Esophagus muscularis mucosa (tissue), 4 donors: ENCODE results near the gene PCDHB6. TPM values are rescaled to one million over a fixed set of nuclear protein-coding genes. Genes with fewer than 3 reads are reported as not detected.
"Not testable (repeated sequence)": the region's sequence is repeated elsewhere in the genome, so short reads cannot be mapped to it uniquely, and the experiment has no call there.

Experiments used
- DNase-seq: peaks from one replicate; pipeline ENCODE4 v3.0.0-alpha.2; 2017; ENCODE audit errors: extremely low spot score
- H3K27ac ChIP-seq, 4 donors: fragments of 200-600 bp; sonication (generic); replicated peaks in 1 of 4; 1 replicate in 3 of 4; 2 replicates in 1 of 4; pipeline ENCODE4 v1.5.1; 2016 to 2019; ENCODE audit warnings: mild to moderate bottlenecking in 1 of 4
- H3K27me3 ChIP-seq, 4 donors: fragments of 200-600 bp; sonication (generic); one replicate each; pipeline versions ENCODE4 v1.5.1 to v1.6.0; 2016 to 2019
- H3K36me3 ChIP-seq, 4 donors: fragments of 200-600 bp; sonication (generic); one replicate each; pipeline ENCODE4 v1.5.1; 2016 to 2019
- H3K4me1 ChIP-seq, 4 donors: fragments of 200-600 bp; sonication (generic); one replicate each; pipeline ENCODE4 v1.5.1; 2016 to 2019
- H3K4me3 ChIP-seq, 4 donors: fragments of 200-600 bp; sonication (generic); 1 replicate in 2 of 4; 2 replicates in 2 of 4; pipeline ENCODE4 v1.5.1; 2016 to 2019; ENCODE audit warnings: mild to moderate bottlenecking in 4 of 4, moderate library complexity in 1 of 4
- H3K9me3 ChIP-seq, 4 donors: fragments of 200-600 bp; sonication (generic); 1 replicate in 3 of 4; 2 replicates in 1 of 4; pipeline ENCODE4 v1.5.1; 2016 to 2019
- EP300 ChIP-seq: sonication (generic); formaldehyde crosslinking; IDR thresholded peaks from one replicate; pipeline ENCODE4 v1.6.1; 2017; ENCODE audit warnings: antibody characterized with exemption
- POLR2A ChIP-seq: fragments of 450-650 bp; IDR thresholded peaks from one replicate; pipeline ENCODE4 v1.6.1; 2017; ENCODE audit warnings: antibody characterized with exemption, moderate library complexity, mild to moderate bottlenecking, low read depth
- POLR2AphosphoS5 ChIP-seq, 2 donors: sonication (generic); formaldehyde crosslinking; IDR thresholded peaks; one replicate each; pipeline ENCODE4 v1.6.1; 2017; ENCODE audit warnings: antibody characterized with exemption in 2 of 2
- WGBS: methylation state at CpG from one replicate; pipeline ENCODE4 v1.1.5; 2018; 5-methylcytosine and 5-hydroxymethylcytosine counted together
- intact Hi-C: fragments of 100-400 bp; cut with DNase I; formaldehyde crosslinking; loops from one replicate; pipeline ENCODE4 v1.15.1; 2023
- total RNA-seq, 4 donors: library from RNA; depleted of rRNA; stranded (reverse); fragments of >200 nt; gene quantifications; one replicate each; pipeline versions ENCODE4 v1.1.0 to v1.2.1, GENCODE V29; 2016
- TF ChIP-seq, protein P1 (sequence below), 3 experiments: fragments of 200-600 bp in 2 of 3; fragments of 450-650 bp in 1 of 3; sonication (generic) in 2 of 3; IDR thresholded peaks; one replicate each; pipeline ENCODE4 v1.5.1; 2017 to 2019; ENCODE audit warnings: antibody characterized with exemption in 3 of 3, mild to moderate bottlenecking in 2 of 3, moderate library complexity in 1 of 3

PCDHB6 gene
- total RNA-seq, 4 donors from 2014 or later = 0.46 to 1.1 (median 0.83) TPM

DNA sequence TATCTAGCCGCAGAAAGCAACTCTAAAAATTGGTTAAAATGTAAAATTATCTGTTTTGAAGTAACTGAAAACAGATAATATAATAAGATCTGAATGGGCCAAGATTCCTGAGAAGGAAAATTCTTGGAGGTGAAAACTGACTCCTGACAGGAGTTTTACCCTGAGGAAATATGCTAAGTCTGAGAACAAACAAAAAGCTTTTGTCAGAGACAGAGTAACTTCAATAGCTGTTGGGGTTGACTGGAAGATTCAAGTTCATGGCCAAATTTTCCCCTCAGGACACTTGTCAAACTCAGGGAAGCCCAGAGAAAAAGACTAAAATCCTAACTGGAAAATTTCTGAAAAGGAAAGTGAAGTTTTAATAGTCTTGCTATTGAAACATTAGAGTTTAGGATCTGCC lies 22.6 kb upstream of the PCDHB6 start:
- Histone ChIP-seq H3K4me1 (no peaks in the 10 kb centered on the region), H3K27ac (no peak overlapping the region), H3K36me3 (no peaks in the 10 kb centered on the region), H3K27me3 (peaks cover 0 to 19% (median 2%) of the 10 kb centered on the region in 4 donors), H3K4me3 (no peak overlapping the region), H3K9me3 (peaks cover 0 to 43% (median 14%) of the 10 kb centered on the region in 4 donors)
- TF ChIP-seq POLR2AphosphoS5 (IDR thresholded peaks at IDR 0.05) (no peak), POLR2A (no peak), EP300 (no peak)
- TF ChIP-seq, protein P1, sequence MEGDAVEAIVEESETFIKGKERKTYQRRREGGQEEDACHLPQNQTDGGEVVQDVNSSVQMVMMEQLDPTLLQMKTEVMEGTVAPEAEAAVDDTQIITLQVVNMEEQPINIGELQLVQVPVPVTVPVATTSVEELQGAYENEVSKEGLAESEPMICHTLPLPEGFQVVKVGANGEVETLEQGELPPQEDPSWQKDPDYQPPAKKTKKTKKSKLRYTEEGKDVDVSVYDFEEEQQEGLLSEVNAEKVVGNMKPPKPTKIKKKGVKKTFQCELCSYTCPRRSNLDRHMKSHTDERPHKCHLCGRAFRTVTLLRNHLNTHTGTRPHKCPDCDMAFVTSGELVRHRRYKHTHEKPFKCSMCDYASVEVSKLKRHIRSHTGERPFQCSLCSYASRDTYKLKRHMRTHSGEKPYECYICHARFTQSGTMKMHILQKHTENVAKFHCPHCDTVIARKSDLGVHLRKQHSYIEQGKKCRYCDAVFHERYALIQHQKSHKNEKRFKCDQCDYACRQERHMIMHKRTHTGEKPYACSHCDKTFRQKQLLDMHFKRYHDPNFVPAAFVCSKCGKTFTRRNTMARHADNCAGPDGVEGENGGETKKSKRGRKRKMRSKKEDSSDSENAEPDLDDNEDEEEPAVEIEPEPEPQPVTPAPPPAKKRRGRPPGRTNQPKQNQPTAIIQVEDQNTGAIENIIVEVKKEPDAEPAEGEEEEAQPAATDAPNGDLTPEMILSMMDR (IDR thresholded peaks at IDR 0.05) = no peak
- WGBS = 92% methylated on average over 1 of the region's 1 CpG
- DNase-seq = no peak
- intact Hi-C loops = no loop called here

DNA sequence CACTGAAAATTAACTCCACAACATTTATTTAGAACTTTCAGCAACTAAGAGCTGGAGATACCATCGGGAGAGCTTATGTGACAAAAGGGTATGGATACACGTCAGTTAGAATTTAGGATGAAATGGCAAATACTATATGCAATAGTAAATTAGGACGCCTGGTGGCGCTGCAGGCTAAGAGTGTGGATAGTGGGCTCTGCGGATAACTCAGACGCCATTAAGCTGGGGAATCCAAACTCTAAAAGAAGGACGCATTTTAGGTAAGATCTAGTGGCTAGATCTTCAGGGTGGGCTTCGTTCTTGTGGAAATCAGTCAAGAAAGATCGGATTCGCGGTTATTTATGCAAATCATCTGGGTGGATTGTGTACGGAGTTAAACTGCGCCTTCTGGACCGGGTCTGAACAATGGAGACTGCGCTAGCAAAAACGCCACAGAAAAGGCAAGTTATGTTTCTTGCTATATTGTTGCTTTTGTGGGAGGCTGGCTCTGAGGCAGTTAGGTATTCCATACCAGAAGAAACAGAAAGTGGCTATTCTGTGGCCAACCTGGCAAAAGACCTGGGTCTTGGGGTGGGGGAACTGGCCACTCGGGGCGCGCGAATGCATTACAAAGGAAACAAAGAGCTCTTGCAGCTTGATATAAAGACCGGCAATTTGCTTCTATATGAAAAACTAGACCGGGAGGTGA lies 14.7 kb upstream of the PCDHB6 start, which contains the start of gene PCDHB5:
Gene PCDHB5, plus strand, starts transcription at position 177 of the 688 bp plus-strand sequence. Its CDS starts 229 bp downstream, at position 406.
- H3K9me3 ChIP-seq = peaks cover 0 to 85% (median 54%) of the 10 kb centered on the region in 4 donors
- H3K4me3 ChIP-seq = peak within 1 kb of the TSS; percentile 35 to 52 (median 48)
- H3K27ac ChIP-seq = no peak within 1 kb of the TSS
- no peaks in the 10 kb centered on the region for H3K4me1 ChIP-seq
- H3K27me3 ChIP-seq = peaks cover 0 to 13% (median 0%) of the 10 kb centered on the region in 4 donors
- DNase-seq = no peak
- WGBS = 20% methylated on average over 22 of the region's 22 CpGs
- intact Hi-C loops = no loop called here
- TF ChIP-seq POLR2AphosphoS5 (IDR thresholded peaks at IDR 0.05) = no peak
- TF ChIP-seq, protein P1 (IDR thresholded peaks at IDR 0.05) = peak; percentile 12 to 40 (median 28)
- no peaks in the 10 kb centered on the region for H3K36me3 ChIP-seq

DNA sequence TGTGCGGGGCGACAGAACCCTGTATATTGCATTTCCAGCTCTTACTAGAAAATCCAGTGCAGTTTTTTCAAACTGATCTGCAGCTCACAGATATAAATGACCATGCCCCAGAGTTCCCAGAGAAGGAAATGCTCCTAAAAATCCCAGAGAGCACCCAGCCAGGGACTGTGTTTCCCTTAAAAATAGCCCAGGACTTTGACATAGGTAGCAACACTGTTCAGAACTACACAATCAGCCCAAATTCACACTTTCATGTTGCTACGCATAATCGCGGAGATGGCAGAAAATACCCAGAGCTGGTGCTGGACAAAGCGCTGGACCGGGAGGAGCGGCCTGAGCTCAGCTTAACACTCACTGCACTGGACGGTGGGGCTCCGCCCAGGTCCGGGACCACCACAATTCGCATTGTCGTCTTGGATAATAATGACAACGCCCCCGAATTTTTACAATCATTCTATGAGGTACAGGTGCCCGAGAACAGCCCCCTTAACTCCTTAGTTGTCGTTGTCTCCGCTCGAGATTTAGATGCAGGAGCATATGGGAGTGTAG lies 14.1 kb upstream of the PCDHB6 start:
- Histone ChIP-seq H3K4me1 (no peaks in the 10 kb centered on the region), H3K36me3 (no peaks in the 10 kb centered on the region), H3K27ac (no peak overlapping the region), H3K27me3 (peaks cover 0 to 13% (median 0%) of the 10 kb centered on the region in 4 donors), H3K9me3 (peaks cover 0 to 90% (median 57%) of the 10 kb centered on the region in 4 donors), H3K4me3 (peak overlapping the region; percentile 35 to 52 (median 48))
- WGBS = 58% methylated on average over 19 of the region's 19 CpGs
- intact Hi-C loops = no loop called here
- no peak for DNase-seq
- TF ChIP-seq, protein P1 (IDR thresholded peaks at IDR 0.05) = no peak
- TF ChIP-seq POLR2A = no peak
- TF ChIP-seq EP300 = no peak
- TF ChIP-seq POLR2AphosphoS5 (IDR thresholded peaks at IDR 0.05) = no peak

- H3K36me3 ChIP-seq, DNase-seq, intact Hi-C loops, H3K27ac ChIP-seq, H3K4me3 ChIP-seq, H3K4me1 ChIP-seq: not testable (repeated sequence)
- WGBS = 58% methylated on average over 5 of the region's 34 CpGs
- H3K9me3 ChIP-seq = peaks cover 0 to 81% (median 57%) of the 10 kb centered on the region in 4 donors
- H3K27me3 ChIP-seq = peaks cover 0 to 13% (median 0%) of the 10 kb centered on the region in 4 donors
These were observed 12.5 kb upstream of the PCDHB6 start for GRCh38 chr5:141137346-141137745.

- H3K4me1 ChIP-seq = no peaks in the 10 kb centered on the region
- no peaks in the 10 kb centered on the region for H3K36me3 ChIP-seq
- peaks cover 0 to 71% (median 60%) of the 10 kb centered on the region in 4 donors for H3K9me3 ChIP-seq
- no peak for DNase-seq
- H3K27ac ChIP-seq = no peak overlapping the region
- WGBS = 48% methylated on average over 33 of the region's 33 CpGs
- TF ChIP-seq, protein P1 (IDR thresholded peaks at IDR 0.05) = no peak
- no peak for TF ChIP-seq POLR2AphosphoS5 (IDR thresholded peaks at IDR 0.05)
- TF ChIP-seq POLR2A = no peak
- TF ChIP-seq EP300 = no peak
- H3K4me3 ChIP-seq = peak overlapping the region in 2 of 4 donors; percentile 23 to 26
- intact Hi-C loops = no loop called here
- peaks cover 0 to 42% (median 0%) of the 10 kb centered on the region in 4 donors for H3K27me3 ChIP-seq
These were observed 551 bp downstream of the PCDHB6 start for GRCh38 chr5:141150224-141150992.
